ENCODE results near the gene AIFM3. TPM values are rescaled to one million over a fixed set of nuclear protein-coding genes. Genes with fewer than 3 reads are reported as not detected.

AIFM3 gene
- total and polyA plus RNA-seq, 2 of the 13 experiments (the other 11 are each of a cell fraction or from before 2014, with no cell fraction given): 9.0 to 15.3 TPM

- no peak for TF ChIP-seq SP1 (IDR thresholded peaks at IDR 0.05)
- peak; percentile 52; the same call in 1 of the 2 replicates for TF ChIP-seq SP1 (CRISPR knock-in tag; IDR thresholded peaks at IDR 0.05)
- TF ChIP-seq ZBTB7A (CRISPR knock-in tag; IDR thresholded peaks at IDR 0.05): peak; percentile 89
- peak; percentile 88 for TF ChIP-seq ZNF564 (CRISPR knock-in tag; IDR thresholded peaks at IDR 0.05)
- TF ChIP-seq KLF15 (CRISPR knock-in tag; IDR thresholded peaks at IDR 0.05; ENCODE audit: borderline replicate concordance): 0 out of 2 replicates have a peak, but pooled peaks have one; percentile 72
- TF ChIP-seq CBX2 (IDR thresholded peaks at IDR 0.05; ENCODE audit: low read depth, low read length): no peak
- TF ChIP-seq CBX2 (CRISPR knock-in tag; IDR thresholded peaks at IDR 0.05; ENCODE audit: low read depth): no peak
- TF ChIP-seq ZNF569 (CRISPR knock-in tag; IDR thresholded peaks at IDR 0.05; ENCODE audit: borderline replicate concordance): no peak
- peak; percentile 93 for TF ChIP-seq RBM22 (optimal IDR thresholded peaks at IDR 0.05; ENCODE audit: low read length)
- no peak for TF ChIP-seq ZNF660 (CRISPR knock-in tag; IDR thresholded peaks at IDR 0.05; ENCODE audit: borderline replicate concordance, low read depth)
- 0 out of 2 replicates have a peak, but pooled peaks have one; percentile 21 for TF ChIP-seq HMG20B (CRISPR knock-in tag; conservative IDR thresholded peaks at IDR 0.05)
- no peak for TF ChIP-seq ATM (IDR thresholded peaks at IDR 0.05; ENCODE audit: borderline replicate concordance)
- peak; percentile 92 for TF ChIP-seq MEF2D (CRISPR knock-in tag; IDR thresholded peaks at IDR 0.05)
- TF ChIP-seq ERF (CRISPR knock-in tag; IDR thresholded peaks at IDR 0.05): peak; percentile 88; the same call in 1 of the 2 replicates
- peak; percentile 83; the same call in 1 of the 2 replicates for TF ChIP-seq AKNA (CRISPR knock-in tag; IDR thresholded peaks at IDR 0.05; ENCODE audit: borderline replicate concordance)
- no peak for TF ChIP-seq ZNF496 (CRISPR knock-in tag; IDR thresholded peaks at IDR 0.05; ENCODE audit: insufficient replicate concordance)
- 0 out of 2 replicates have a peak, but pooled peaks have one; percentile 59 for TF ChIP-seq ZNF530 (CRISPR knock-in tag; IDR thresholded peaks at IDR 0.05; ENCODE audit: low read depth)
- TF ChIP-seq TIGD3 (CRISPR knock-in tag; IDR thresholded peaks at IDR 0.05; ENCODE audit: borderline replicate concordance): 0 out of 2 replicates have a peak, but pooled peaks have one; percentile 25
- peak; percentile 71; the same call in 1 of the 2 replicates for TF ChIP-seq HOXA9 (CRISPR knock-in tag; IDR thresholded peaks at IDR 0.05; ENCODE audit: borderline replicate concordance)
- peak; percentile 95 for TF ChIP-seq ARHGAP35 (CRISPR knock-in tag; IDR thresholded peaks at IDR 0.05; ENCODE audit: borderline replicate concordance)
- TF ChIP-seq ZNF333 (CRISPR knock-in tag; IDR thresholded peaks at IDR 0.05; ENCODE audit: borderline replicate concordance): peak; percentile 98
- TF ChIP-seq BRF2 (CRISPR knock-in tag; IDR thresholded peaks at IDR 0.05): peak; percentile 83
Observed at GRCh38 chr22:20981787-20982562, 14.9 kb downstream of the AIFM3 start, which contains the start of gene LZTR1 (continued).
